ENCODE measurements around the gene KRTAP10-3.
"Not testable (repeated sequence)": the region's sequence is repeated elsewhere in the genome, so short reads cannot be mapped to it uniquely, and the experiment has no call there.

The KRTAP10-3 gene

DNA sequence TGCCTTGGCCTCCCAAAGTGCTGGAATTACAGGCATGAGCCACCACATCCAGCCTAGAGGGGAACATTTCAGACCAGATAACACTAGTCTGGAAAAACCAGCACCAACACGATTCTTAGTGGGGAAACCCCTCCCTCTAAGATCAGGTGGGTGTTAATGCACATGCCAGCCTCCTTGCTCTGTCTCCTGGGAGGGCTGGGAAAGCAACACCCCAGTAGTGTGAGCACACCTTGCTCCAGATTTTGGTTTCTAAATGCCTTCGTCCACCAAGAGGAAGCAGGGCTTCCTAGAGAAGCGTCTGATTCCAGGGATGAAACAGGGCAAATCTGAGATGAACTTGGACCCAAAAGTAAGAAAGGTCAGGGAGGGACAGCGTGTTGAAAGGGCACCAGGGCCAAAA lies 12.7 kb upstream of the KRTAP10-3 start:
- DNase-seq (ENCODE audit: low spot score) = no peak

DNA sequence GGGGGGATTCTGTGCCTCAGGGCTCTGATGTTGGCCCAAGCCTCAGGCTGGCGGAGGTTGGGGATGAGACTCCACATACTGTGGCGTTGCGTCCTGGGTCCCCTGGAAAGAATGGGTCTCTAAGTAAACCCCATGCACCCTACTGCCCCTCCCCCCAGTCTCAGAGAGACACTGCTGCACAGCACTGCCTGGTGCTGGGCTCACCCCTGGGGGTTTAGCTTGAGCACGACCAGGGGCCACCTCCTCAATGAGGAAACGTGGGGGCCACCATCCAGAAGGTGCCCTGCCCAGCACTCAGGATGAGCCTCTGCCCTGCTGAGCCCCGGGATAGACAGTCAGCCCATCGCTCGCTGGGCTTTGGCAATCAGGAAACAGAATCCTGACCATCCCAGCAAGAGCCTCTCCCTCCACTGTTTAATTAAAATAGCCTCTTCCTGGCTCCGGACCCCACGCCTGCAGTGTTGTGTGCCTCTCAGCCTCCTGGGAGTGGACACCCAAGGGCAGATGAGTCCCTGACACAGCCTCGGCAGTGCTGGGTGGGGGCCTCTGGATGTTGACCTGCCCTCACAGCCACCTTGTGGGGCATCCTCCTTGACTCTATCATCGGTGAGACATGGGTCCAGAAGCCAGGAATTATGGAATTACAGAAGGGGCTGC lies 11.4 kb upstream of the KRTAP10-3 start:
- DNase-seq (ENCODE audit: low spot score) = no peak

DNA sequence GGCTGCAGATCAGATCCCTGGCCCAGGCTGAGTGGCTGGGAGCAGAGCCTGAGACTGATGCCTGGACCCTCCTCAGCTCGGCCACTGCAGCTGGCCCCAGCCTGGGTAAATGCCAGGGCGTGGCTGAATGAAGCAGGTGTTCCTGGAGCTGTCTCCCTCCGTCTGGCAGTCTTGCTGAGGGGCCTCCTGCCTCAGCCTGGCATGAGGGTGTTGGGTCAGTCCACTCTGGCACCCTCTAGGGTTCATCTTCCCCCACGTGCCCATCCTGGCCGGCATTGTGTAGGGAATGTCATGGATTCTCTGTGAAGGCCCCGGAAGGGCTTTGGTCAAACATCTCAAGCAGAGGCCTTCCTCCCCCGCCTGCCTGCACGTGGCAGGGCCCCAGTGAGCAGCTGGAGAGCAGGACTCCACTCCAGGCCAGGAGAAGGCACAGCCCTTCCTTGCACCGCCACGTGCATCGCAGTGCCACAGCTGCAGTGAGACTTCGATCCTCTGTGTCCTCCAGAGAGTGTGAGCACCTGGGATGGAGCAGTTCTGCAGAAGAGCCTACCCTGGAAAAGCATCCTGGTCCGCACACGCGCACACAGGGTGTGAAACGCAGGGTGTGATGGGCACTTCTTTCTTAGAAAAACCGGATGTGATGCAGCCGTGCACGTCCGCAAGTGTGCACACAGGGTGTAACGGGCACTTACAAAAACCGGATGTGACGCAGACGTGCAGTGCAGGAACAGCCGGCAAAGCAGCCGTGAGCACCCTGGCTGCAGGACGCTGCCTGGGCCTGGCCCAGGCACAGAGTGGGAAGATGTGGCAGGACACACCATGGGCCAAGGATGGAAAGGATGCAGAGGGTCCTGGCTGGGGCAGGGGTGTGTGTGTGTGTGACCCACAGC lies 10.3 kb upstream of the KRTAP10-3 start:
- DNase-seq (ENCODE audit: low spot score) = no peak

DNA sequence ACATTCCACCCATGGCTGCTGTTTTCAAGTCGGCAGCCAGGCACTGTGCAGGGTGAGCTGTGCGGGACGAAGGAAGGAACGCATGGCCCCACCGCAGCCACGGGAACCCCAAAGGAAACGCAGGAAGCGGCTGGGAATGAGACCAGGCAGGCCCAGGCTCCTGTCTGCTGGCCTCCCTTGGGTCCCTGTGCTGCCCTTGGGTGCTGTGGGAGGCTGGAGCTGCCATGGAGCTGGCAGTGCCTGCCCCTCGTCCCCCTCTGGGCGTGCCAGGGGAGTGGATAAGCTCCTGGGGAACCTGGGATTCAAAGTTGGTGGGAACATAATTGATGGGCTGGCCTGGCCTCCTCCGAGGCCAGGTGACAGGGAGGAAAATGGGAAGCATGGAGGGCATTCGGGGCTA lies 9.7 kb upstream of the KRTAP10-3 start:
- DNase-seq (ENCODE audit: low spot score) = no peak

DNA sequence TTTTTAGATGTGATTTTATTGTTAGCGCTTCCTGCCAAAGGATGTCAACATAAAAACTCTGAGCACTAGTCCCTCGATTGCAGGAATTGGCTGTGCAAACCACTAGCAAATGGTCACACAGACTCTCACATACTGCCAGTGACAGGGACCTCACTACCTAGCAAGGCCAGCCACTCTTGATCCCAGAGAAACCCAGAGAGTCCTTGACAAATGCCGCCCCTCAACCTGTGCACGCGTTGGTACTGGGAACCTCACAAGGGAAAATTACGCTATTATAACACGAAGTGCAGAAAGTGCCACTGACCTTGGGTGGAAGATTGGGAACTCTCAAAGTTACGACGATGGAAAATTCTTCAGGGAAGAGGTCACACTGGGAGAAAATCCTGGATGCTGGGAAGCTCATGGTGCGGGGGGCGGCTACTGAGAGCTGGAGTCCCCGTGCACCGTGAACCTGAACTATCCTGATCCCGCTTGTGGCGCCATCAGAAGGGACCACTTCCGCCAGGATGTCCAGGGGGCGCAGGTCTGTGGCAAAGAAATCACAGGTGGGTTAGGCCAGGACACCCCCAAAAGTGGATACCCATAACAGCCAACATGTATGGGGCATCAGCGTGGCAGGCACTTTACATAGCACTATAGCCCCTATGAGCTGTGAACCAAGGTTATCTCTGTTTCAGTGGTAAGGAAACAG lies 9.0 kb upstream of the KRTAP10-3 start:
- DNase-seq (ENCODE audit: low spot score) = no peak

DNA sequence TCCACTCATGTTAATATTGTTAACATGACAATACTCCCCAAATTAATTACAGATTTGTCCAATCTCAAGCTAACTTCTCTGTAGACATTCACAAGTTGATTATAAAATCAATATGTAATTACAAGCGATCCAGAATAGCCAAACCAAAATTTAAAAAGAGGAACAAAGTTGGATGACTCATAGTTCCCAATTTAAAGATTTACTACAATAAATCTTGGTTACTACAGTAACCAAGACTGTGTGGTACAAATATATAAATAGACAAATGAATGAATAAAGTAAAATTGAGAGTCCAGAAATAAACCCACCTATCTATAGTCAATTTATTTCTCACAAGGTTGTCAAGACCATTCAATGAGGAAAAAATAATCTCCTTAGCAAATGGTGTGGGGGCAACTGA lies 7.8 kb upstream of the KRTAP10-3 start:
- no peak for DNase-seq (ENCODE audit: low spot score)

DNA sequence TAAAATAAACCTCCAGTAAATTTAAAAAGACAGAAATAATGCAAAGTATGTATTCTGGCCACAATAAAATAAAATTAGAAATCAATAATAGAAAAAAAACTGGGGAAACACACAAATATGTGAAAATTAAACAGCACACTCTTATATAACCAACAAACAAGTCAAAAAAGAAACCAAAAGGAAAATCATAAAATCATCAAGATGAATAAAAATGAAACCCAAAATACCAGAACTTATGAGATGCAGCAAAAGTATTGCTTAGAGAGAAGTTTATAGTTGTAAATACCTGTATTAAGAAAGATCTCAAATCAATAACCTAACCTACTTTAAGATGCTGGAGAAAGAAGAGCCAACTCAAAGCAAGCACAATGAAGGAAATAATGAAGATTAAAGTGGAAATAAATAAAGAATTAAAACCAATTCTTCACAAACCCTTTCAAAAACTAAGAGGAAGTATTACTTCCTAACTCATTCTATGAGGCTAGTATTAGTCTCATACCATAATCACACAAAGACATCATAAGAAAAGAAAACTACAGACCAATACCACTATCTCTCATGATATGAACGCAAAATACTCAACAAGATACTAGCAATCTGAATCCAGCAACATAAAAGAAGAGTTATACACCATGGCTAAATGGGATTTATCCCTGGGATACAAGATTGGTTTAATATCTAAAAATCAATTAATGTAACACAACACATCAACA lies 6.4 kb upstream of the KRTAP10-3 start:
- DNase-seq (ENCODE audit: low spot score) = no peak

DNA sequence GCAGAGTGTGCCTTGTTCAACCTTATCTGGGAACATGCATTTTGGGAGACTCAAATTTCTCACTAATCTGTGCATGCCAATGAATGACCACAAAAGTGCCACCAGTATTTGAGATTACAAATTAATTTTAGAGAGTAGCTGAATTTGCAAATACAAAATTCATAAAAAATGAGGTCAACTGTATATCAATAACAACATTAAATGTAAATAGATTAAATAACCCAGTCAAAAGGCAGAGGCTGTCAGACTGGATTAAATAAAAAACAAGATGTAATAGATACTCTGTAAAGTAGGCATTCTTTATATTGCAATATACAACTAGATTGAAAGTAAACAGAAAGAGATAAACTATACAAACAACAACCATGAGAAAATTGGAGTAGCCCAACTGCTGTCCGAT lies 5.5 kb upstream of the KRTAP10-3 start:
- no peak for DNase-seq (ENCODE audit: low spot score)

DNA sequence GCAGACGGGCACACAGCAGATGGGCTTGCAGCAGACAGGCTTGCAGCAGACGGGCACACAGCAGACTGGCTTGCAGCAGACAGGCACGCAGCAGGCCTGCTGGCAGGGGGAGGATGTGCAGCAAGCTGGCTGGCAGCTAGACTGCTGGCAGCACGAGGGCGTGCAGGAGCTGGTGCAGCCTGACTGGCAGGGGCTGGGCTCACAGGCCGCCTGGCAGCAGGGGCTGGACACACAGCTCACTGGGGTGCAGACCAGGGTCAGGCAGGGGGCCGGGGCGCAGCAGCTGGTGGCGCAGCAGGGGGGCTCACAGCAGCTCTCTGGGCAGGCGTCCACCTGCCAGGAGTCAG lies 293 bp downstream of the KRTAP10-3 start:
- DNase-seq (ENCODE audit: low spot score) = not testable (repeated sequence)

DNA sequence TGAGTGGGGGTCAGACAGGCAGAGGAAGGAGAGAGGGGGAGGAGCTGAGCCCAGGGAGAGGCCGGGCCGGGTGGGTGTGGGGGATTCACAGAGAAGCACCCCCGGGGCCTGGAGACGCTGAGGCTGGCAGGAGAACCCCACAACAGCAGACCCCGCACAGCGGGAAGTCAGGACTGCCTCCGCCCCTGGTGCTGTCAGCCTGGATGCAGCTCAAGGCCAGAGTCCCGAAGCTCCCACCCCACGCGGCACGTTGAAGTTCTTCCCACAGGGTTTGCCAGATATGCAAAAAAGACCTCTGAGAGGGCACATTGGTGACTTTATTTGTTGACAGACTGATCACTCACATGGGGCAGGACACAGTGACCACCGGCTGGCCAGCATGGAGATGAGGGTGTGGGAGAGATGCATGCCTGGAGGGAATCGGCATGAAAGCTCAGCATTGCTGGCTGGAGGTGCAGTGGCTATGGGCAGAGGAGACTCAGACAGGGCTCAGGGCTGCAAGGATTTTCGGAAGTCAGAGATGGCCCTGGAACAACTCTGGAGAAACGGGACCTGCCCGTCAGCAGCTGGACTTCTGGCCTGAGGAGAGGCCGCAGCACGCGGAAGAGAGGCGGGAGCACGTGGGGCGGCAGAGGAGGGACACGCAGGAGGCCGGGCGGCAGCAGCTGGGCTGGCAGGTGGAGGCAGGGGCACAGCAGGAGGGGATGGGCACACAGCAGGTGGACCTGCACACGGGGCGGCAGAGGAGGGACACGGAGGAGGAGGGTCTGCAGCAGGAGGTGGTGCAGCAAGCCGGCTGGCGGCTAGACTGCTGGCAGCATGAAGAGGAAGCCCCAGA lies 885 bp downstream of the KRTAP10-3 start:
- DNase-seq (ENCODE audit: low spot score) = no peak

DNA sequence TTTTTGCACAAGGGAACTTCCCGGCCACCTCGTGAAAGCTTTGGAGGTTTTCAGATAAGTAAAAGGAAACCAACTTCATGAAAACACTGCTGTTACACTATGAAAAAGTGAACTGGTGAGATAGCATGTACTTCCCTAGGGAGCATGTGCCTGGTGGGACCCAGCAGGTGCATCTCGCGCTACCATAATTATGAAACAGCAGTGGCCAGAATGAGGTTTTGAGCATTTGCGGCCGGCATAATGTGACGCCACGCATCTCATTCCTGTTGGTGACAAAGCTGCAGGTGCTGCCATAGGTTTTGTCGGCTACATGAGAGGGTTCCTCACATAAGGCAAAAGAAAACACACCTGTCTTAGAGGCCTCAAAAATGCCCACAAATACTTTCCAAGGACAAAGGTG lies 1.7 kb downstream of the KRTAP10-3 start:
- DNase-seq (ENCODE audit: low spot score) = no peak

DNA sequence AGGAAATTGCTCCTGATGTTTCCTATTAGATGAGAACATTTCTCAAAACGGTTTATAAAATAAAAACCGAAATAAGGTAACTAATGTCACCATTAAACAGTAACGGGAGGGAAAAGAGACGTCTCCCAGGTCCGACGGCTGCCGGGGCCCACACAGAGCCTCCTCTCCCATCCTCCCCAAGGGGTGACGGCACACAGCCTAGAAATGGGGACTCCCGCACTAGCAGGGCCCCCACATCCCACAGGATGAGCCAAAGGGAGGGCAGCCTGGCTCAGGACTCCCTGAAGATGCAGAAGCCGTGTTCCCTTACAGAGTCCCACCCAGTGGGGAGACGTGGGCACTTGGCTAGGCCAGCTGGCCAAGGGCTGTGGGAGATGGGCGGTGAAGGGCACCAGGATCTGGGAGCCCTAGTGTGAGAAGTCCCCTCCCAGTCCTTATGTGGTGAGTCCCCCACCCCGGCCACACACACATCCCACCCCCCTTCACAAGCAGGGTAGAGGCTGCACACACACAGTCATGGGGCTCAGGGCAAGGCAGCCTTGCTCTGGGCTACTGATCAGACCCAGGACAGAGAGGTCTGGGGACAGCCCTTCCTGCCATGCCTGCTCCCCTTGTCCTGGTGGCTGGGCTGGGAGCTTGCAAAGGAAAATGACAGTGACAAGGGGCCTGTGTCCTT lies 3.3 kb downstream of the KRTAP10-3 start:
- no peak for DNase-seq (ENCODE audit: low spot score)

DNA sequence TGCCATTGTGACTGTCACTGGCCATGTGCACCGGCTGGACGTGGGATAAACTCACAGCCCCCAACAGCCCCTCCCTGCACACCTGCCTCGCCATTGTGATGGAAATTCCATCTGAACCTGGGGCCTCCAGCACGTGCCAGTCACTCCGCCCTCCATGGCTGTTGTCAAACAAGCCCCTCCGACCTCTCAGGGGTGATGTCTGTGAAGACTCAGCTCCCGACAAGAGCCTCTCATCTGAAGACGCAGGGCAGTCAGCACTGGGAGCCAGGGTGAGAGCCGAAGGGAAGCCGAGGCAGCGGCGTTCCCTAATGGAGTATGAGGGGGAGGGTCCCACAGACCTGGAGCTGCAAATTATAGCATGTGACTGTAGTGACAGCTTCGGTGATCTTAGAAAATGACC lies 5.9 kb downstream of the KRTAP10-3 start:
- DNase-seq (ENCODE audit: low spot score) = no peak

DNA sequence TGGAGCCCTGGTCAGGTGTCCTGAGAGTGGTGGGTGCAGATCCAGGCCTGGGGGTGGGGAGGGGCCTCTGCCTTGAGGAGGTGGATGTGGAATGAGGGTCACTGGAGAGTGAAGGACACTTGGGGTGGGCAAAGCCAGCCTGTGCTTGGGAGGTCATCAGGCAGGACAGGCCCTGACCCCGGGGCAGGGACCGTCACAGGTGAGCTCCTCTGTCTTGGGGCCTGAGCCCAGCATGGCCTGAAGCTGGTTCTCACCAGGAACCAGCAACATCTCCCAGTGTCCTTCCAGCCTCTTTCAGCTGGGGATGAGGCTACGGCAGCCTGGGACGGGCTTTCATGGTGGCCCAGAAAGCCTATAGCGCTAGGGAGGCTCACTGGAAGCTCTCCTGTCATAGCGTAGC lies 6.5 kb downstream of the KRTAP10-3 start:
- DNase-seq (ENCODE audit: low spot score) = no peak

DNA sequence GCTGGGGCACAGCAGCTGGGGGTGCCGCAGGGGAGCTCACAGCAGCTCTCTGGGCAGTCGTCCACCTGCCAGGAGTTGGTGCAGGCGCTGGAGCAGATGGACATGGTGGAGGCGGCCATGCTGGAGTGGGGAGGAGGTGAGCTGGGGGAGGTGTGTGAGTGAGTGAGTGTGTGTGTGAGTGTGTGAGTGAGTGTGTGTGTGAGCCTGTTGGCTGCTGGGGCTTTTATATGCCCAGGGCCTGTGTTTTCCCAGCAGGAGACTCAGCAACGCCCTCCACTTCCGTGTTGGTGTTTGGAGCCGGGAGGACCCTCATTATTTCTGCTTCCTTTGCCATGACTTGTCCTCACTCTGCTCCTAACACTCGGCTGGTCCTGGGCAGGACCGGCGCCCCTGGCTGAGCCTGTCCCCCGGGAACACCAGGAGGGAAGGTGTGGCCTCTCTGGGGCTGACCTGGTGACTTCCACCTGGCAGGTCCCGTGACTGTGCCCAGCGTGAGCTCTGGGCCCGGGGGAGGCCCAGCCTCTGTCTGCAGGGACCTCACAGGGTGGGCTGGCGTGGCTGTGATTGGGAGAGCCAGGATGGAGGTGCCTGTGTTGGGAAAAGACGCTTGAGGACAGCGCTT lies 7.1 kb downstream of the KRTAP10-3 start, which contains the start of gene KRTAP10-2:
Gene KRTAP10-2, minus strand, starts transcription at position 166 of the 622 bp plus-strand sequence. Its CDS starts 47 bp downstream, at position 119.
- DNase-seq (ENCODE audit: low spot score) = no peak

DNA sequence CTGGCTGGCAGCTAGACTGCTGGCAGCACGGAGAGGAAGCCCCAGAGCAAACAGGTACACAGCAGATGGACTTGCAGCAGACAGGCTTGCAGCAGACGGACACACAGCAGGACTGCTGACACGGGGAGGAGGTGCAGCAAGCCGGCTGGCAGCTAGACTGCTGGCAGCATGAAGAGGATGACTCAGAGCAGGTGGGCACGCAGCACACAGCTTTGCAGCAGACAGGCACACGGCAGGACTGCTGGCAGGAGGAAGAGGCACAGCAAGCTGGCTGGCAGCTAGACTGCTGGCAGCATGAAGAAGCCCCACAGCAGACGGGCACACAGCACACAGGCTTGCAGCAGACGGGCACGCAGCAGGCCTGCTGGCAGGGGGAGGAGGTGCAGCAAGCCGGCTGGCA lies 7.8 kb downstream of the KRTAP10-3 start:
- DNase-seq (ENCODE audit: low spot score) = no peak

DNA sequence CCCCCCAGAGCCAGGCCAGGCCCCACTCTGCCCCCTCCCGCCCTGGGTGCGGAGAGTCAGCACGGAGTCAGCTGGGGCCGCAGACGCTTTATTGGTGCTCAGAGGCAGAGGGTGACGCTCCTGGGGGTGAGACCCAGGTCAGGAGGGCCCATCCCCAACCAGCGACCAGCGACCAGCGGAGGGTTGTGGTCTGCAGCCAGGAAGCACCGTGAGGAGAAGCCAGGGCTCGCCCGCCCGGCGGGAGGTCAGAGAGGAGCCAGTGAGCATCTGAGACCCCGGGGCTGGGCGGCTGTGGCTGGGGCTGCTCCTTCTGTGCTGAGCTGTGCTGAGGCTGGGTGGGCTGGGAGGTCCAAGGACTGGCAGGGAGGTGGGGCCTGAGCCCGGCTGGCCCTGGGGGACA lies 8.3 kb downstream of the KRTAP10-3 start:
- not testable (repeated sequence) for DNase-seq (ENCODE audit: low spot score)

DNA sequence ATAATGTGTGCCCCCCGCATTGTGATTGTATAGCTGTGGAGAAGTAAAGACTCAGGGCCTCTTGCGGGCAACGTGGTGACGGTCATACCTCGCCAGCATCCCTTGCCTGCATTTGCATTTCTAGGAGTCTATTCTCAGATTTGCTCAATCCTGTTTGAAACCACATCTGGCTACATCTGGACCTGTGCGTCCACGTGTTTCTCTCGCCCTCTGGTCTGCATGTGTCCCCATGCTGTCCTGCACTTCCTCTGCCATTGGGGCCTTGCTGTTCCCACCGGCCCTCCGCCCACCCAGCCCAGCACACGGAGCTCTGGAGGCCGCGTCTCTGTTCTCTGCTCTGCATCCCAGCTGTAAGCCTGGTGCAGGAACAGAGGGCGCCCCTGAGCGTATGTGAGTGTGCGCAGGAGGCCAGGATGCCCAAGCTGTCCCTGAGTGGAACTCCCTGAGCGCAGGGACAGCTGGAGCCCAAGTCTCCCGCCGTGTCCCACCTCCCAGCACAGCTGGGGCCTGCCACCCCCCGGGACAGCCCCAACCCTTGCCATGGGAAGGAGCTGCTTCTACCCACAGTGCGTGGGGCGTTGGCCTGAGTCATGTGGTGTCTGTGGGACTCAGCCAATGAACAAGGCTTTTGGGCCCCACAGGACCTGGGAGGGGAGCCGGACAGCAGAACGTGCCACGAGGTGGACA lies 8.9 kb downstream of the KRTAP10-3 start:
- DNase-seq (ENCODE audit: low spot score) = no peak

DNA sequence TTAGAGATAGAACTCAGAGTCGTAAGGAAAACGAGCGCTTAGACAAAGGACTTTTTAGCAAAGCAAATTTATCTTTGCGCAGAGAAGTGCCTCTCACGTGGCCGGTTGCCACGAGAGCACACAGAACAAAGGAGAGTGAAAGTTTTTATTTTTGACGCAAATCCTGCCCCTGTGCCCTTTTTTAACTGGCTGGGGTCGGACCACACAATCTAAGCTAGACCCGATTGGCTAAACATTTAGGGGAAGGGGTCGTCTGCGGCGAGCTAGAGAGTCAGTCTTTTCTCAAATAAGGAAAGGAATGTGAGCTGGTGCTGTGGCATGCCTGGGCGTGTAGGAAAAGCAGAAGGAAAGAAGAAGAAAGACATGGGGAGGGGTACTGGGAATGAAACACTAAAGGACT lies 9.7 kb downstream of the KRTAP10-3 start:
- DNase-seq (ENCODE audit: low spot score) = no peak

DNA sequence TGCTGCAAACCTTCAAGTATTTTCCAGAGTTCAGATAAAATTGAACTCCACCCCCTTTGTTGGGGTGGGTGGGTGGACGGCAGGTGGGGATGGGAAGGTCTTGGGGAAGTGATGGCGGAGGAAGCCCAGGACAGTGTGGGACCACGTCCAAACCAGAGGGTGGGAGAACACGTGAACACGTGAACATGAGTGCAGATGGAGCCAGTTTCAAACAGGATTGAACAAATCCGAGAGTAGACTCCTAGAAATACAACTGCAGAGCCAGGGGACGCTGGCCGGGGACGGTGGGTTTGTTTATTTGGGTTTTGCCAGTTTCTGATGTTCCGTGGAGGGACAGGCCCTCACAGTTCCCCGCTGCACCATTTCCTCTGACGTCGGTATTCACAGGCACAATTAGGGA lies 10.2 kb downstream of the KRTAP10-3 start:
- DNase-seq (ENCODE audit: low spot score) = no peak
